GM18907 (cell line): ENCODE data around the gene PARD3B.

Source experiments
- ATAC-seq: cut with Tn5 transposase; IDR thresholded peaks from one replicate; pipeline ENCODE4 v1.9.1; 2021; ENCODE audit warnings: mild to moderate bottlenecking, moderate library complexity; ENCODE audit not compliant: unreplicated experiment

Gene PARD3B

DNA sequence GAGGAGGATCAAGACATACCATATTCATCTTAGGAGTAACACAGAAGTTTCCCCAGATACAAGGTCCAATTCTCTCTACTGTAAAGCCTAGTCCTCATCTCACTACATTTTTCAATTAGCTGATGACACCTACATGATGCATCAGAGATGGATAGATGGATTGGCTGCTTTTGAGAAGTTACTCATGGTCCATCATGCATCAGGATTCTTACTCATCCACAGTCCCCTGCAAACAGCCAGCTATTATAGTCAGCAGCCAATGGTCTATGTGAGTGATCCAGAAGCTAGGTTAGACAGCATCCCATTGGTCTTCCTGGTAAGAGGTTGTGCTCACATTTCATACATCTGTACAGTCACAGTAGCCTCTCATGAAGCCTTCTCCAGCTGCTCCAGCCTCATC is 982.5 kb downstream of the PARD3B start:
- ATAC-seq, result no peak

DNA sequence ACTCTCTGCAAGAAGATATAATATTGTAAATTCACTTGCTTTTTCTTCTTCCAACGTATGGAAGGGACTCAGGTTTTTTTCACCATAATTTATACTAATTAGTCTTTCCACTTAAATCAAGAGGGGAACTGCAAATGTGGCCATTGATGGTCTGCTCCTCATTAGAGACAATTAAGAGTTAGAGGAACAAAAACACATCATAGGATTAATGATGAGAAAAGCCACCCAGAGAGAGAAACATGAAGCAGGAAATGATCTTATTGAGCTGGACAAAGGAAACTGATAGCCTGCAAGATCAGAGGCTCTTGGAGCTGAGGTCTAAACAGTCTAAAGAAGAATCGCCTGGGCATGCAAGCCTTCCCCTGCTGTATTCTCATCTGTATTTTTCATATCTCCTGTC is 985.8 kb downstream of the PARD3B start:
- no peak for ATAC-seq

DNA sequence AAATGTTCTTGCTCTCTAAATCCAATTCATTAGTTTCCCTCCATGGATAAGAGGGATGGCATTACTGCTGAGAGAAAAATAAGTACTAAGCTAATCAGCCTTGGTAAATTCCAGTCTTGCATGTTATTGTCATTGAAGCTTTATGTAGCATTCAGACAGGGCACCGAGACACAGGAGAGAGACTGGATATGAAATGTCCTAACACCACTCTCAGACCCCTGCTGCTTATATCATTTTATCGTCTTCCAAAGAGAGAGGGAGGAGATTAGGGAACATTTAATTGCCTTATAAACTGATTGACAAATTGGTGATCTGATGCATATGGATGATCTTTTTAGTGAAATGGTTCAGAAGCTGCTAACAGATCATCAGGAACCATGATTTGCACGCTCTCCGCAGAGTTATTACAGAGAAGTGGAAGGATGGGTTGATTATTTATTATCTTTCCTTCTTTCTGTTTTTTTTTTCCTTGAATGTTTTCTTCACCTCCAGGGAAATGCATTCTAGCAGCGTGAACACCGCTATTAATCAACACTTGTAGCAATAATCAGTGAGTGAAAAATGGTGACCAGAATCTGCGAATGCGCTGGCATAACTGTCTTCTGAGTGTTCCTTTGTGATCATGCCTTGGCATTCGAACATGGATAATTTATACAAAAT is 986.3 kb downstream of the PARD3B start:
- ATAC-seq, result no peak

DNA sequence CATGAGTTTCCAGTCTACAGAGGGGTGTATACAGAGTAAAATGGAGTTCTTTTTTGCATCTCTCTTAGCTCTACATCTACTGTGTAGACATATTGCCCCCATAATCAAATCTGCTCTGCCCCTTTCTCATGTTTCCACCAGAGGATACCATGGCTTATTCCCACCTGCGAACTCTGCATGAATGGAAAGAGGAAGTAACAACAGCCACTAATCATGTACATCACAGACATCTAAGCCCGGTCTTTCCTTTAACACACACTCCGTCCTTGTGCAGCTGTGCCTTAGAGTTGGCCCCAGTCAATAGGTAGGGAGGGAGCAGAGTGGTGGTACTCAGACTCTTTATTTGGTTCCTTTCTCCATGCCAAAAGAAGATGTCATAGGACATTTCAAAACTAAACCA is 989.7 kb downstream of the PARD3B start:
- ATAC-seq, result no peak

DNA sequence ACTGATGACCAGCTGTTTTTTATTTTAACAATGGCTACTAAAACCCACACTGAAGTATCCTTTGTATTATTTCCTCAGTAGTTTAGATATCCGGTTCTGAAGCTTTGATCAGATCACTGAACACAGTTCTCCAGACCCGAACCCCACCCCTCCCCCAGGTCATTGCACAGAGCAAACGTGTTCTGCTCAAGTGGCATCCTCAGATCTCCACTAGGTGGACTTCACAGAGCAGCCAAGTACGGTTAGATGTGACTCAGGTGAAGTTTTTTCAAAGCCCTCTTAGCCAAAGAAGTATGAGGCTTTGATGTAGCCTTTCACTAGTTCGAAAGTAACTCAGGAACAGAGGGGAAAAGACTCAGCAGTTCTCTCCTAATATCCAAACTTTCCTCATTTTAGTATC is 994.3 kb downstream of the PARD3B start:
- ATAC-seq, result no peak

DNA sequence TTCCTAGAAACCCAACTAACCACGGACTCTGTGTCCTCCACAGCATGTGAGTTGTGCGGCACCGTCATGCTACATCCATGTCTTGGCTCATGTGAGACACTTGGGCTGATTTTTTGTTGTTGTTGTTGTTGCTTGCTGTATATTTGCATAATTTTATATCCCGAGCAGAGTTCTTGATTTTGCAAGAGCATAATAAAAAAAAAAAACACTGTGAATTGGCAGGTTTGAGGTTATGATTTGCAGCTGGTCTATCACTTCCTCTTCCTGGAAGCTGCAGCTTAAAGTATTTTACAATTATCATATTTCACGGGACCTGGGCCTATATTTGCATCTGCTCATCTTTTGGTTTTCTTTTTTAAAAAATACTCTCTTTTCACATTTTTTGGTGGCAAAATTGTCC is 994.8 kb downstream of the PARD3B start:
- no peak for ATAC-seq

DNA sequence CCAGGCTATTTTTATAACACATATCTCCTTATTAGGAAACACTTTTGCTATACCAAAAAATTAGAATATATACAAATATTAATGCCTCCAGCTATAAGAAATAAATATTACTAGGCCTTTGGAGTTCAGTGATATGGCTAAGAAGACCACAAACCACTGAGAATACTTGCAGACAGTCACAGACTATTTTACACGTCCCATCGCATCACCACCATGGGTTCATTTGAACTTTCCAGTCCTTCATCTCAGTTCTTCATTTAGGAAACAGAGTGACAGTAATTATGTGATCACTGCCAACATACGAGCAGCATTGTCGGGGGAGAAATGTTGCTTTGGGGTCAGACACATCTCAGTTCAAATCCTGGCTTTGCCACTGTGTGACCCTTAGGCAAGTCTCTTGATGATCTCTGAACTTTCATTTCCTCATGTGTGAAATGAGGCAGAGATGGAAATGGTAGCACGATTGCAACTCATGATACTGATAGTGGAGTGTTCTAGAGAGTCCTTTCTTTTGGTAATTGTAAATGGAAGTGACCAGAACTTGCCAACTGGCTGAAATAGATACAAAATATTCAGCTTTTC is 998.1 kb downstream of the PARD3B start:
- no peak for ATAC-seq

DNA sequence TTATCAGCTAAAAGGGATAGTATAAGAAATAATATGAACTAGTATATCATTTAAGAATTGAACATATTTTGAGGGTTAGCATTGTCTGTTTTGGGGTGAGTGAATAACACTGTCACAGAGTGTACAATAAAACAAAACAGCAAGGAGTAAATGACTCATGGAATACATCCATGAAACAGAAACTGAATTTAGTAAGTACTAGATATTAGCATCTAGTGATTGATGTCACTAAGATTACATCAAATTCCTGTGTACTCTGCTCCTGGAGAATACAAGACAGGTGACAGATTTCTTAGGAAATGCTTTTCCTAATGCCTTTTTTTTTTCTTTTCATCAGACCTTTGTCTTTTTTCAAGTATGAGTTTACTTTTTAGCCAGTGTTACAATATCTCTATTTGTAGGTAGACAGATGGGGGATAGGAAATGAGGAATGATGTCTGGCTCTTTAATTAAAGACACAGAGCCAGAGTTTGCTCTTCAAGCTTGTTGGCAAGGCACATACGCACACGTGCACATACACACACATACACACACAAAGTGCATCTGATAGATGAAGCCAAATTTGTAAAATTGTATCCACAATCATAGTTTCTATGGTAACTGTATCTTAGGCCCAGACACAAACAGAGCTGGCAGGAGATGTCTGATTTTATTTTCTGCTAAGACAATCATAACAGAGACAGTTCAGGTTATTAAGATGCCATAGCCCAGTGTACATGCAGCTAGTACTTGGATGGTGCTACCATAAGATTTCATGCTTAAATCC is 998.8 kb downstream of the PARD3B start:
- ATAC-seq, result no peak

DNA sequence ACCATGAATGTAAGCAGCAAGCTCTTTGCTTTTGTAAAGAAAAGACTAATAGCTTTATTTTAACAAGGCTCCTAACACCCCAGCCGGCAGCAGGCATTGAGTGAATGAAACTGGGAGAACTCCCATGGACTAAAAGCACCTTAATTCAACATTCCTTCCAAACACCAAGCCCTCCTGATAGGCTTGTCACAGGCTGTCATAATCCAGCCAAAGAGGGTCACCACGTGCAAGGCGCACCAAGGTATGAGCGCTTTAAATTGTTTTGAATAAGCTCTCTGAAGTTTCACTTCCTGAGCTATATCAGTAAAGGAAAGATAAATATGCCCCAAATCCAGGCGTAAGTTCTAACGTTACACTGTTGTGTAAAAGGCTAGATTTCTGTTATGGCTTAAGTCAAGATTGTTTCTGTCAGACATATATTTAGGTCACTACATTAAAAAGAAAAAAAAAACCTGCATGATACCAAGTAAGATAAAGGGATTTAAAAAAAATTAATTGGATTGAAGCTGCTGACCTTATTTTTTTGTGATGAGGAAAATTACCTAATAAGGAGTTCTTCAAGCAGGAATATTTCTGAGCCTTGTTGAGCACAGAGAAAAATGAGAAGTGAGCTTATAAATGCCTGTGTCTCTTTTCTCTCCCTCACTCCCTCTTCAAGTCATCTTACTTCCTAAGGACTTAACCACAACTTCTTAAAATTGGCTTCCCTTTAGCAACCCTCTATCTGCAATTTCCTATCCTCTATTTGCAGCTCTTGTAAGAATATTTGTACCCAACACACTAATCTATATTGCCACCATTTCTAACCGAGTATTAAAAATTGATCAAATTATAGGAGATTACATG is 1000.9 kb downstream of the PARD3B start:
- ATAC-seq, result no peak

DNA sequence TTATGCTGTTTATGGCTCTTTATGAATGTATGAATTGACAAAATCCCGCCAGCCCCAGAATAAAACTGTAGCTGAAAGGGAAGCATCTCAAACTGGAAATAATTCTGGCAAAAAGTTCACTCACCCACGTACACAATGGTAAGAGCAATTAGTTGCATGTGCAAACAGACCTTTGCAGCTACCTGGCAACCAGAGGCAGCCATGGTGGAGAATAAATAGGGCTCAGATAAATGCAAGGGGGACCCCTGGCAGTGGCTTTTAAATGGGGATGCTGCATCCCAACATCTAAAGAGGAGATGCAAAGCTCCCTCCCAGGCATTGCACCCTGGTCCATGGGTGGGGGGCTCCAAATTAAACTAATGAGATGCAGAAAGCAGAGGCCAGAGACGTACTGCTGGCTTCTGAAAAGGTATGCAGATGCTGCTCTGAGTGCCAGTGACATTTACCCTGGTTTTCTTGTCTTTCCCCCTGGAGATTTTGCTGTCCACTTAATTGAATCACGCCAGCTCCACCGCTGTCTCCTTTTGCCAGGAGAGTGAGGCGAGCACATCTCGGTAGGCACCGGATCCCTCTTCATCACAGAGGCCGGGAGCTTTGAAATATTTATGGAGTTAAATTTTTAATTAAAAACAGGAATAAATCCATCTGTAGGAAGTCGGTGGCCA is 1010.4 kb downstream of the PARD3B start:
- ATAC-seq, result no peak

DNA sequence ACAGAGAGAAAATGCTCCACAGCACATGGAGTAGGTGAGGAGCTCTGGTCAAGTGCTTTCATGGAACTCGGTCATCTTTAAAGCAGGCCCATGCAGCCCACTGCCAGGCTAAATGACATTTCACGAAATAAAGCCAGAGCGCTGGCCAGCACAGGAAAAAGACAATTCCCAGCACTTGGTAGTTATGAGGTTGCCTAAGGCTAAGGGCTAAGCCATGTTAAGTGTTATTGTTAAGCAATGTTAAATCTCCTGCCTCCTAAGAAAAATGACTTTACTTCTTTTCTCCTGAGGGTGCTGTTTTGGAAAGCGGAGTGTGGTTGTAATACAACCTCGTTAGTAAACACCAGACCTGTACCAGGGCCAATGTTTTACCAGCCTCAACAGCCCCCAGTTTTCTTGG is 1011.1 kb downstream of the PARD3B start:
- no peak for ATAC-seq

DNA sequence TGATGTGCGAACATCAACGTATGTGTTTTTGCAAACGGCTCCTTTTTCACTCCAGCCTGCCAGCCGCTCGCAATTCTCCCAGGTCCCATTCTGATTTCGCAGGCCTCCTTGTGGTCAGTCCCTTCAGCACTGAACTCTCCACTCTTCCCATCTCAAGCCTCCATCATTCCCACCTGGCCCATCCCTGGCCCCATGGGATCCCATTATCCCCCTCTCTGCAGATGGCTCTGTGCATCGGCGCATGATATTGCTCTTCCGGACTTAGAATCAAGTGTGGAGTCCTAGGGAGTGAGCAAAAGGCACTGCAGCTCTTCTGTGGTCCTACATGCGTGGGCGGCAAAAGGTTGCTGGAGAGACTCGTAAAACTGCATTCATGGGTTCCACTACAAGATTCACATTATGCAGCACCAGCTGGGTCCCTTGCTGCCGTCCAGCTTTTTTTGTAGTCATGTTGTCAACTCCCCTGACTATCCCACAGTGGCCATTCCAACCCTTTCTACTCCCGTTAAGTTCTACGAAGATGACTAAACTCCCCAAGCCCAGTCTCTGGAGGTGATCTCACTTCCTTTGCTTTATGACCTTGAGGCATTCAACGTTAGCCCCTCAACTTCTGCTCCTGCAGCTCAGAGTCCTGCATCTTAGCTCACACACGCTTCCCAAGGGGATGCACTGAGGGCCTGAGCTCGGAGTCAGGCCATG is 1011.7 kb downstream of the PARD3B start:
- no peak for ATAC-seq

DNA sequence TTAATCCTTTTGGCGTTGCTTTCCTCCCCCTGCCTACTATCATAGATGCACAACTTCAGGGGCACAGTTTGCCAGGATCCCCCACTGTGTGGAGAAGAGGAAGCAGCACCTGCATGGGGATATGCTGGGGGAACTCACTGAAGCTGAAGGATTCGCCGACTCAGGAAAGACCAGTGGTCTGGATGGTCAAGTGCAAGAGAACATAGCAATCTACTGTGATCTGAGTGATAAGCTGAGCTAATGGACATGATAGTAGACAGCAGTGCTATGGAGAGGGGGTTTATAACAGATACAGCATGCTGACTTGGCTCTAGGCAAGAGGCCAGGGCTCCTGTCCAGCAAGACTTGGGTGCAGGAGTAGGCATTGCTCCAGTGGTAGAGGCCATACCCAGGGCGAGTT is 1012.6 kb downstream of the PARD3B start:
- ATAC-seq, result no peak

DNA sequence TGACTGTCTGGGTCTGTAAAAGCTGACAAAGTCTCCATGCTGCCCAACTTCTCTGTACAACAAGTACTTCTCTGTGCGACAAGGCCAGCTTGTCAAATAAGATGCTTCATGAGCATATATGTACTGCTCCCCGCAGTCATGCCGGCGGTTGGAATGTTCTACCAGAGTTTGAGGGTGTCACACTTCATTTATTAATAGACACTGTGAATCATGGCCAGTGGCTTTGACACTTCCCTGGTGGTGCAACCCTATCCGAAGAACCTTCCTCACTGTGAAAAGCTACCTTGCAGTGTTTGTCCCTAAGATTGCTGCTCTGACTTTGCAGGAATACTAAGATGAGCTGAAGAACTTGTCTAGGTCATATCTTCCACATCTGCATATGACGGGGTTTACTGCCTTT is 1016.2 kb downstream of the PARD3B start:
- ATAC-seq, result no peak

DNA sequence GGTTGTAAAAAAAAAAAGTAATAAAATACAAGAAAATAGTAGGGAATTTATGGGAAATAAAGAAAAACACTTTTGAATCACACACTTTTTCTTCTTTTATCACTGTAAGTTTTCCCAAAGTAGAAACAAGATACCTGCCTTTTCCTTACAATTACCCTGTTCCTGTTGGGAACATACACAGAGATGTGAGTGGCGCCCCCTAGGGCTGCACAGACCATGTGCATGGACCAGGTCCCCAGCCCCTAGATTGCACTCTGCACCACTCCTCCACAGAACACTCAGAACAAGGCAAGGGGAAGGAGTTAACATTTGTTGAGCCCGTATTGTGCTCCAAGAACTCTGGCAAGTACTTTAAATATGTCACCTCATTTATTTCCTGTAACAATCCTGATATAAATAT is 1018.4 kb downstream of the PARD3B start:
- no peak for ATAC-seq

DNA sequence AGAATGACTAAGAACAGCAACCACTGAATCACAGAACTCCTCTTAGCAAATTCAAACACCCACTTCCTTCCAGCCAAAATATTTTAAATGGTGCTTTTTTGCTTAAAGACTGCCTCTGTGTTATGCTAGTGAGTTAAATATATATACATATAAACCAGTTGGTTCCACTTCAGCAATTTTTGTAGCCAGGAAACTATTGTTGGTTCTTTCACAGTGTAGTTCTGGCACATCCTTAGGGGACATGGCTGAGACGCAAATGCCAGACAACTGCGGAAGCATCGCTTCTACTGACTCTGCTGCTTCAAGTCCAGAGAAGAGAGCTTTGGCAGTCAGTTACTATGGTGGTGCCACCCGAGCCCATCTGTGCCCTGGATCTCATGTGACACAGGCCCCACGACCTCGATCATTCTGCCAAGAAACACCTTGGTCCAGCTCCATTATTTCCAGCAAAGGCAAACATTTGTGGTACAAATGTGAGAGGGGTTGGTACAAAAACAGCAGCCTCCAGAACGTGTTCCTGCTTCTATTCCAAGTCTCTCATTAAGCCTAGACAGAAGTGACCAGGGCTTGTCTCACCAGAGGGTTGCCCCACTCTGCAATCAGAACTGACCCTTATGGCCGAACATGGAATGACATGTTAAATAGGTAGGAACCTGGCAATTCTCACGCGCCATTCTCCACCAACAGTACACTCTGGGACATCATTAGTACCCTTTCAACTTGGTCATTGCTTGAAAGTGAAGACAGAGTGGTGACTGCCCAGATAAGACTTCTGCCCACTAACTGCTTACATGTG is 1019.3 kb downstream of the PARD3B start:
- ATAC-seq, result no peak

DNA sequence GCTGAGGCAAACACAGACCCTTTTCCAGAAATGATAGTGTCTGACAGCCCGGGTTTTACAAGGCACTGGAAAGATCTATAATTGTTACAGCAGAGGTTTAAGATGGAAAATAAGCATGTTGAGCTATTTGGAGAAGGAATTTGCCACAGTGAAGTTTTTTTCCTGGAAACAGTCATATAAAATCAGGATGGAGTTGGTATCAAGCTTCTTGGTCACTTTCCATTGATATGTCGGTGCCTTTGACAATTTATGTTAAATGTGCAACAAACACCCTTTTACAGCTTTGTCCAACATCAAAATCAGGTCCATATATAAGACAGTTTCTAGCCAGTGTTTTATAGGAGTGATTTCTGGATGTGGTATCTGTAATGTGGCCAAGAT is 1019.9 kb downstream of the PARD3B start:
- no peak for ATAC-seq

DNA sequence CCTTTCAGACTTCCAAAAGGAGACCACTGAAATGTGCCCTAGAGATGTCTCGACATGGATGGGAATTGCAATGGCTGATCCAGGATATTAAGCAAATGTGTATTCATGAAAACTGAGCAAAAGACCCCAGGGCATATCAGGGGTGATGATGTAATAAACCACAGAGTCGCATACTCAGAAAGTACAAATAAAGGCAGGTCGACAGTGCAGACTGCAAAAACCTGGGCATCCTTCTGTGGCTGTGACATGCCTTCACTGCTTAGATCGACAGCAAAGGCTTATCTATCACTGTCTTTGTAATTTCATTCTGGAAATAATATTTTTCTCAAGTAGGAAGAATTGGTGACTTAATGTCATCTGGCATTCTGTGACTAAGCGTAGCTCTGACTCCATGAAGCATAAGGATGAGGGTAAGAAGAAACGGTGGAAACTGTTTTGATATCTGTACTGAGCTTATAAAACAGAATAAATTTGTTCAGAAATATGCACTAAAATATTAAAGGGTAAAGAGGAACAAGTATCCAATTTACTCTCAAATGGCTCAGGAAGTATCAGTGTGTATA is 1021.4 kb downstream of the PARD3B start:
- ATAC-seq, result no peak

DNA sequence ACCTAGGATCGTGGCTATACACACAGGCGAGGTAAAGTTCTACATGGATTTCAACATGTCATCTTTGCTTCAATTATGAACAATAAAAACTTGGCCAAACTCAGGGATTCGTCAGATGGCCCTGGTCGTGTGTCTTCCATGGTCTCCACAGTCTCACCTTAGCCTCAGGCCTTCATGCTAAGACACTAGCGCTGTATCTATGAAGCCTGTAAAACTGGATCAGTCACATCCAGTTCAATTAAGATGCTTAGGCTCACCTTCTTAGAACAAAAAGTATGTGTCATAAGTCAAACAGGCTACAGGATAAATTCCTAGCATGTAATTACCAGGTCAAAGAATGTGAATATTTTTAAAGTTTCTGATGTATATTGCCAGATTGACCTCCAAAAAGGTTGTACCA is 1023.3 kb downstream of the PARD3B start:
- no peak for ATAC-seq
